Left hindlimb (tissue), 1 donor: Measurements from ENCODE around the gene ADIPOR2.
"Not testable (repeated sequence)": the region's sequence is repeated elsewhere in the genome, so short reads cannot be mapped to it uniquely, and the experiment has no call there.

Source experiments
- DNase-seq: peaks from one replicate; pipeline ENCODE4 v3.0.0-alpha.2; 2018

Gene ADIPOR2

DNA sequence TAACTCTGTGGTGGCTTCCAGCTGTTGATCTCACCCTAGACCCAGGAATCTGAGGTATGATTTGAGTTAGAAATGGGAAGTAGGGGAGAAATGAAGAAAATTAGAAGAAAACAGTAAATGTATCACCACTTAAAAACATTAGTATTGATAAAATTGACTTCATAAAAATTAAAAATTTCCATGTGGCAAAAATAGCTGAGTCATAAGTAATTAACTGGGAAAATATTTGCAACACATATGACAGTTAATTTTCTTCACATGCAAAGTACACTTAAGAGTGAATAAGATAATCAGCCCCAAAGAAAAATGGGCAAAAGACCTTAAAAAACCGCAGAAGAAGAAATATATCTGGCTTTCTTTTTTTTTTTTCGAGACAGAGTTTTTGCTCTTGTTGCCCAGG, 25.5 kb upstream of the ADIPOR2 start:
- DNase-seq = no peak

GRCh38 chr12:1666215-1666614, 24.7 kb upstream of the ADIPOR2 start:
- DNase-seq = no peak

GRCh38 chr12:1666685-1667162, 24.1 kb upstream of the ADIPOR2 start:
- DNase-seq = no peak

DNA sequence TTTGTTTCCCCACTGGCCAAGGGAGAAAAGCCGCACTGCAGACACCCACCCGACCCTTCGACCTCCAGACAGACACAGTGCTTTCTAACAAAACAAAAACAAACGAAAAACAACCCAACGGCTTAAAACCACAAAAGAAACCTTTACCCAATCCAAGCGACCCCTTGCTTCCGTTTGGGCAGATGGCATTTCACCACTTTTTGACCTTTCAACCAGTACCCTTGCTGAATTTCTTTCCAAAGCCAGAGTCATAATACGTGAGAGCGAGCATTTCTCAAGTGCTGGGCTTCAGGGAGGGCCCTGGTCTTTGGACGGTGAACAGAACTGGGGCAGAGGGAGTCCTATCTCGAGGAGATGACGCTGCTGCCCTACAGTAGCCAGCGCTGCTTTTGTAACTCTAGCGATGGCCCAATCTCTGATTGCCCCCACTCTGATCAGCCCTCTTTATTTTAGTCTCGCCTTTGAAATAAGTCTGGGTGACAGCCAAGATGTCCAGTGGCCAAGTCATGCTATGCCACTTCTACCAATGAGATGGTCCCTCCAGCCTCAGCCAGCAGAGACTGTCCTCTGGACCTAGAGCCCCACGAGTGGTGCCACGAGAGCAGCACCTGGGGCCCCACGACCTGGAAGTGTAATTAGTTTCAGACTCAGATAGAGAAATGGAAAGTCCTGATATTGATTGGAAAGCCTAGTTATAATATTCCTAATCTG, 21.9 kb upstream of the ADIPOR2 start:
- no peak for DNase-seq

DNA sequence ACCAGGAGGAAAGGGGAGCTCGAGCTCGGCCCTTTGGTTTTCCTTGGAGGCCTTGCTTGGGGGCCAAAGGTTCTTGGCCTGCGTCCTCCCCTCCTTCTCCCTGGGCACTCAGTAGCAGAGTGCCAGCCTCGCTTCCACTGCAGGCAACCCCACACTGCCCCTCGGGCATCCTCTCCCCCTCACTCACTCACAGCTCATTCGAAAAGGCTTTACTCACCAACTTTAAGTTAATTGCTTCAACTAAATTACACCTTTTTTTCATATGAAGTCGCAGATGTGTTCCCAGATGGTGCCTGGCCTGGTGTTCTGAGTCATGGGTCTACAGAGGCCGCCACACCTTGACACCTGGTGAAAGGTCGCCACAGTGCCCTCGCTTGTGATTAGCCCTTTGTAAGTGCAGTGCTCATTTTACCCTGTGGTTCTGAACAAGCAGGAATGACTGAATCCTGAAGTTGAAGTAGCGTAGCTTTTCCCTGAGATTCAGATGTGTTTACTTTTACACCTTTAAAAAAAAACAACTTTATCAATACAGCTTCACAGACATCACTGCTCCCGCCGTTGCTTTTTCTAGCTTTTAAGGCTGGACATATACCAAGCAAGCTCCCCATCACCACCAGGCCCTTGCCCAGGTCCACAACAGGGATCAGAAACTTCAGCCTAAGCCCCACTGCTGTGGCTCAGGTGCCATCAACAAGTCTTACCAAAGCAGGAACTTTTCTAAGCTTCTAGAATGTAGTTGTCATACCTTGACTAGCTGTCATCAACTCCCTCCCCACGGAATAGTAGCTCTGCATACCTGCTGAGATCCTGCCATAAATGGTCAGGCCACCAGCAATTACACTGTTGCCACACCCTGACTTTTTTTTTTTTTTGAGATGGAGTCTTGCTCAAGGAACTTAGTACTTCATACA, 20.3 kb upstream of the ADIPOR2 start:
- DNase-seq = no peak

GRCh38 chr12:1676043-1676442, 14.8 kb upstream of the ADIPOR2 start:
- no peak for DNase-seq

DNA sequence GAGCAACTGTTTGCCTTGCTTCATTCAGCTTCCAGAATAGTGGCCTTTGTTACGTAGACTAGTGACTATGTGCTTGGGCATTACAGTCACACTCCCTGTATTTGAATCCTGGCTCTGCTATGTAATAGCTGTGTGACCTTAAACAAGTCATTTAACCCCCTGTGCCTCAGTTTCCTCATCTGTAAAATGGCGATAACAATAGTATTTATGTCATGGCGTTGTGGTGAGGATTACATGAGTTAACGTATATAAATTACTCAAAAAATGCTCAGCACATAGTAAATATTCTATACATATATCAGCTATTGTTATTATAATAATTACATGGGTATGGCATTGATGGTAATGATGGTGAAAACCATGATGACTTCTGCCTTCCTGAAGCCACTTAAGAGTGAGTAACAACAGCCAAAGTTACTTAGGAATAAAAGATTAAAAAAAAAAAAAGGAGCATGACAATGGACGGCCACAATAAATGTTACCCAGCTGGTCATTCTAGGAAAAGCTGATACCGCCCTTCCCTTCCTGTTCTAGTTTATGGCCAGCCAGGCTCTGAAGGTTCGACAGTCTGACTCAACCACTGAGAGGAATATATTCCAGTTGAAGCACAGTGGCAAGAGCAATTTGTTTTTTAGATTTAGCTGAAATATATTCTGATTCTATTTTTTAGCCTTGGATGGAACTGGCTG, 9.9 kb upstream of the ADIPOR2 start:
- DNase-seq = no peak

DNA sequence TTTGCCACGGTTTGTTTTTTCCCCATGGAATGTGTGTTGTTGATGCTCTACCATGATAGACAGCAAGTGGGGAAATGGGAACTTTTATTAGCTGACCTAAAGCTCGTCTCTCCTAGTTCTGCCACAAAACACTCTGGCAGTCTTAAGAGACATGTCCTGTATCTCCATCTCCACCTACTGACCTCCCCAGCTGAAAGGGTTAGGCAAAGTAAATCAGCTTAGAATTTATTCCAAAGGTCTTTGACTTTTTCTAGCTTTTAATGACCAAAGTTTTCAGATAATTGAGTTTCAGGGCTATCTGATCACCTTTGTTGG, 9.4 kb upstream of the ADIPOR2 start:
- DNase-seq = no peak

GRCh38 chr12:1688086-1688710, 2.7 kb upstream of the ADIPOR2 start:
- DNase-seq = no peak

DNA sequence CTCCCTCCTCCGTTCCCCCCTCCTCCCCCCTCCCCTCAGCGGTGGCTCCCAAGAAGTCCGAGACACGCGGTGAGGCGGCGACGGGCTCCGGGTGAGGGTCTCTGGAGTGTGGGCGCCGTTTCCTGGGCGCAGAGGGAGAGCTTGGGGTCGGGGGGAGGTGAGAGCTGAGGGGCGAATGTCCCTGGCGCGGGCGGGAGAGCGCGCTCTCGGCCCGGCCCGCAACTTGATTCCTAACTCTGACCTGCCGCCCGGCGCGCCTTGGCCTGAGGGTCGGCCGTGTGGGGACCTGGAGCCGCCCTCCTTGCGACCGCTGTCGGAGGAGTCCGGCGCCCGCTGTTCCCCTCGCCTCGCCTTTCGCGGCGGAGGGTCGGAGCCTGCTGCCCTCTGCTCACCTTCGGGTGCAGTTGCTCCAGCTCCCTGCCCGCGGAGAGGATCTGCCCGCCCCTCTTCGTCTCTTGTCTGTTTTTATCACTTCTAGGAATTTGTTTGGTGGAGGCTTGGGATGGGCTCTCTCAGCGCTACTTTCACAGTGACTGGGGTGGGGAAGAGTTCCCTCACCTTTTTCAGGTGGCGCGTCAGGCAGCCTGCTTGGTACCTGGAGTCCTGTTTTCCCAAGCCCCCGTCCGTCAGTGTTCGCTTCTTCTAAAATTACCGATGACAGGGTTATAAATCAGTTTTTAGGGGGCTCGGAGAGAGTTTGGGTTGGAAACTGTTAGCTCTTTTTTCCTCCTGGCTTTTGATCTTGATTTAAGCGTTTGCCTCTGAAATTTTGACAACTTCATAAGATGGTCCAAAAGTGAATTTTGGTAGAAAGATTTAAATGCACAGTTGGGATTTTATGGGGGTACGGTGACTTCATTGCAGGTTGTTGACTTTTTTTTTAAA, 495 bp downstream of the ADIPOR2 start:
- DNase-seq = no peak

GRCh38 chr12:1692226-1692625, 1.4 kb downstream of the ADIPOR2 start:
- DNase-seq = no peak

DNA sequence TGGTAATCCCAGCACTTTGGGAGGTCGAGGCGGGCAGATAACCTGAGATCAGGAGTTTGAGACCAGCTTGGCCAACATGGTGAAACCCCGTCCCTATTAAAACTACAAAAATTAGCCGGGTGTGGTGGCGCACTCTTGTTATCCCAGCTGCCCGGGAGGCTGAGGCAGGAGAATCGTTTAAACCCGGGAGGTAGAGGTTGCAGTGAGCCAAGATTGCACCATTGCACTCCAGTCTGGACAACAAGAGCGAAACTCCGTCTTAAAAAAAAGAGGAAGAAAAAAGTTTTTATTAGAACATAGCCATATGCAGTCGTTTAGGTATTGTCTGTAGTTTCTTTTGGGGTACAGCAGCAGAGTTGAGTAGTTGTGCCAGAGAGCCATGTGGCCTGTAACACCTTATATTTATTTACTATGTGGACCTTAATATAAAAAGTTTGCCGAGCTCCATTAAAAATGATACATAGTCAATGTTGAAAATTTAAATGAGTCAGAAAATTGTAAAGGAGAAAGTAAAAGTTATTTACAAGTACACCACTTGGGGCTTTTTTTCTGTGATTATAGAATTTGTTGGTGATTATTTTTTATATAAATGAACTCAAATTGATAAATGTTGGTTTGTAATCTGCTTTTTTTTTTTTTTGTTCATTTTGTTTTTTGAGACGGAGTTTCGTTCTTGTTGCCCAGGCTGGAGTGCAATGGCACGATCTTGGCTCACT, 2.2 kb downstream of the ADIPOR2 start:
- no peak for DNase-seq

DNA sequence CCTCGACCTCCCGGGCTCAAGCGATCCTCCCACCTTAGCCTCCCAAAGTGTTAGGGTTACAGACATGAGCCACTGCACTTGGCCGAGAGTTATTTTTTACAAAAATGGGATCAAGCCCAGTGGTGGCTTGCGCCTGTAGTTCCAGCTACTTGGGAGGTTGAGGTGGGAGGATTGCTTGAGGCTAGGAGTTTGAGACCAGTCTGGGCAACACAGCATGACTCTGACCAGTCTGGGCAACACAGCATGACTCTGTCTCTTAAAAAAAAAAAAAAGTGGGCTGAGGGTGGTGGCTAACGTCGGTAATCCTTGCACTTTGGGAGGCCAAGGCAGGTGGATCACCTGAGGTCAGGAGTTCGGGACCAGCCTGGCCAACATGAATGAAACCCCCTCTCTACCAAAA, 4.2 kb downstream of the ADIPOR2 start:
- not testable (repeated sequence) for DNase-seq

DNA sequence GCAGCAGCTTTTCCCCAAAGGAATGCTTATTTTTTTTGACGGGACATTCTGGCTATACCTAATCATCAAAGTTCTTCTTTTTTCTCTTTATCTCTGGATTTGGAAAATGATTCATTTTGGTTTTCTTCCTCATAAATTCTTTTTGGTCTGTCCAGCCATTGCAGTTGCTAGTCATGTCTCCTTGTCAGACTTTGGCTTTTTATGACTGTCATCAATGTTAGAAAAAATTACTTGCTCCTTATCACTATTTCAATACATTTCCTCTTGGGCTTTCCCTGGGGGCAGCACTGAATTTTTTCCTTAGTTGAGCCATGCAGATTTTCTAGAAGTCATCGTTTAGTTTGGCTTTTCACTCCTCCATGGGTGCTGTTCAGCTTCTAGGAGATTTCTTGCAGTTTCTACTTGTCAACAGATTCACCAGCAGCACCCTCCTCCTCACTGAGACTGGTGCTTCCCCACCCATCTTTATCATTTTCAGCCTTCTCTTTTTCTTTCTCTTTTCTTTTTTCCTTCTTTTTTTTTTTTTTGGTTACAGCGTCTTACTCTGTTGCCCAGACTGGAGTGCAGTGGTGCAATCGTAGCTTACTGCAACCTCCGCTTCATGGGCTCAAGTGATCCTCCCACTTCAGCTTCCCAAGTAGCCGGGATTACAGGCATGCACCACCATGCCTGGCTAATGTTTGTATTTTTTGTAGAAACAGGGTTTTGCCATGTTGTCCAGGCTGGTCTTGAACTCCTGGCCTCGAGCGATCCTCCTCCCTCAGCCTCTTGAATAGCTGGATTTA, 5.2 kb downstream of the ADIPOR2 start:
- no peak for DNase-seq

DNA sequence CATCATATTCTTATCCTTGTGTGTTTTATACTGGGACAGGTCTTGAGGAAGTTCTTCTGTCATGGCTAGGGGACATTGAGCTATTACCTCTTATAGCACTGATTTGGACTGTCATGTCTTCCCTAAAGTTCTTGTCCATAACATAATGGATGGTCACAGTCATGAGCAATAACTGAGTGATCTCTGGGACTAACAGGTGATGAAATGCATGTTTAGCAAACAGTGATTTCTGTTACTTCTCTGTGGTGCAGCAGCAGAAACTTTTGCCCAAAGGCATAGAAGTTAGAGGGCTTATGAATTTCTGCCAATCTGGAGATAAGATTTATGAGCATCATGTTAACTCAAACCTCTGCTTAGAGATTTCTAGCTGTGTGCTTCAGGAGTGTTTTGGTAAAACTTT, 5.9 kb downstream of the ADIPOR2 start:
- DNase-seq = no peak

DNA sequence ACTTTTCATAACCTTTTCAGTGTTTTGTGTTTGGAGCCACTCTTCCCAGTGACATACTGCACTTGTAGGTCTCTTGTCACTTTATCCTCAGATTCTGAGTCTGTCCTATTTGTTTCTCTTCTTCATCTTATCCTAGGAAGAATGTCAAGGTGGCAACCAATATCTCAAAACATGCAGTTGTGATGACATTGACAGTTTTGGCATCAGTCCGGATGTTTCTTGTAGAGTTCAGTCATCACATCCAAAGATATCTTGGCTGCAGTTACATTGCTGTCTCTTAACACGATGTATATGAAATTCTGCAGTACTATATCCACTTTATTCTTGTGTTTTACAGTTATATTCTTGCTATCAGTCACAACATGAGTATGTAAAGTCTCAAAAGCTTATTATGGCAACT, 6.4 kb downstream of the ADIPOR2 start:
- DNase-seq = no peak

GRCh38 chr12:1698720-1699119, 7.8 kb downstream of the ADIPOR2 start:
- no peak for DNase-seq

GRCh38 chr12:1702713-1703112, 11.8 kb downstream of the ADIPOR2 start:
- no peak for DNase-seq

GRCh38 chr12:1703771-1704722, 13.2 kb downstream of the ADIPOR2 start:
- no peak for DNase-seq
